ENCODE results near the gene CADPS.

GRCh38 chr3:62708638-62709373, 166.4 kb downstream of the CADPS start:
- TF ChIP-seq POLR2A (IDR thresholded peaks at IDR 0.05) (no peak), CTCF (IDR thresholded peaks at IDR 0.05) (no peak)
